D721Med (cell line): ENCODE results near the gene HIBADH.

Experiments used
- DNase-seq: peaks from one replicate; pipeline ENCODE4 v3.0.0; 2011; ENCODE audit warnings: low spot score; ENCODE audit not compliant: insufficient read length
- FAIRE-seq: peaks from 2 replicates; lab custom pipeline; 2011; peaks lifted over from hg19 to GRCh38; lab: Jason Lieb, UNC
- CTCF ChIP-seq: IDR thresholded peaks from 2 replicates; pipeline ENCODE4 v1.5.1; 2012; ENCODE audit warnings: mild to moderate bottlenecking, control low read depth; ENCODE audit not compliant: insufficient read depth; ENCODE audit errors: missing control alignments

The HIBADH gene

GRCh38 chr7:27554826-27555225 lies 107.9 kb downstream of the HIBADH start:
- DNase-seq = no peak
- FAIRE-seq = no peak
- TF ChIP-seq CTCF = no peak

GRCh38 chr7:27553273-27553672 lies 109.4 kb downstream of the HIBADH start:
- no peak for TF ChIP-seq CTCF
- DNase-seq (no peak), FAIRE-seq (peak; percentile 64)

- DNase-seq = no peak
- FAIRE-seq = peak; percentile 98
- TF ChIP-seq CTCF = no peak
Observed at GRCh38 chr7:27551803-27552400, 110.8 kb downstream of the HIBADH start.

- FAIRE-seq = no peak
- DNase-seq = no peak
- no peak for TF ChIP-seq CTCF
Observed at GRCh38 chr7:27549606-27550005, 113.1 kb downstream of the HIBADH start.

- no peak for TF ChIP-seq CTCF
- no peak for DNase-seq
- no peak for FAIRE-seq
Observed at GRCh38 chr7:27548304-27548703, 114.4 kb downstream of the HIBADH start.

- TF ChIP-seq CTCF = no peak
- DNase-seq (no peak), FAIRE-seq (peak; percentile 91)
Observed at GRCh38 chr7:27547401-27547800, 115.3 kb downstream of the HIBADH start.

- no peak for TF ChIP-seq CTCF
- DNase-seq (no peak), FAIRE-seq (no peak)
Observed at GRCh38 chr7:27546610-27547009, 116.1 kb downstream of the HIBADH start.
